NCI-H146 (cell line): Measurements from ENCODE around the gene GJC2.

Experiments used
- DNase-seq: peaks from one replicate; lab custom pipeline; 2025; lab: John Stamatoyannopoulos, UW

GJC2 gene

DNA sequence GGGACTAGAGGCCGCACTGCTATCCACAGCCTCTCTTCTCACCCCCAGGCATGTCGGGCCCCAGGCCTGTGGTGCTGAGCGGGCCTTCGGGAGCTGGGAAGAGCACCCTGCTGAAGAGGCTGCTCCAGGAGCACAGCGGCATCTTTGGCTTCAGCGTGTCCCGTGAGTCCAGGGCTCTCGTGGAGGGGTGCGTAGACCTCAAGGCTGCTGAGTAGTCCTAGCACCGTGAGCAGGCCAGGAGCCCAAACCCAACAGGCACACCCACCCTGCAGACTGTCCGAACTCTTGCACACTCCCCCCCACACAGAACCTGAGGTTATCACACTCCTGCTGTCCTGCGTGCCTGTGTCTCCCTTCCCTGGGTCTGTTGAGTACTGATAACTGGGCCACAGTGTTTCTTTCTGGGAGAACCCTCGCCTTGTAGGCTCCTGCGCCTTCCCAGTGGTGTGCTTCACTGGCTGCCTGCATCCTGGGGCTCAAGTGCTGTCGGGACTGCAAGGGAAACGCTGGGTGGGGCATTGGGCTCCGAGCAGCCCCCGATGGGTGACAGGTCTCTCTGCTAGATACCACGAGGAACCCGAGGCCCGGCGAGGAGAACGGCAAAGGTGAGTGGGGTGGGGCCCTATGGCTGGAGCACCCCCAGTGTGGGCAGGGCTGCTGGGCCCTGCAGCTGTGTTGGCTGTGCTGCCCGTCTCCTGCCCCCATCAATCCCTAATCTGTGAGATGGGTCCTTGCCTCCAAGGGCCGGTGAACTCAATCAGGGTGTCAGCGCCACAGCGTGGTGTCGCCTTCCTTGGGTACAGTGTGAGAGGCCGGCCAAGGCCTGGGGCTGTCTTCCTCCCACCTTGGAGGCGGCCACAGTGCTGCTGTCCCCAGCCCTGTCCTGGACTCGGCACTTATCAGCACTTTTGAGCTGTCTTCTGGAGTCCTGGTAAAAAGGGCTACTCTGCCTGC, 4.0 kb upstream of the GJC2 start:
- no peak for DNase-seq

- no peak for DNase-seq
Measured at GRCh38 chr1:228146417-228147150, 3.1 kb upstream of the GJC2 start.

DNA sequence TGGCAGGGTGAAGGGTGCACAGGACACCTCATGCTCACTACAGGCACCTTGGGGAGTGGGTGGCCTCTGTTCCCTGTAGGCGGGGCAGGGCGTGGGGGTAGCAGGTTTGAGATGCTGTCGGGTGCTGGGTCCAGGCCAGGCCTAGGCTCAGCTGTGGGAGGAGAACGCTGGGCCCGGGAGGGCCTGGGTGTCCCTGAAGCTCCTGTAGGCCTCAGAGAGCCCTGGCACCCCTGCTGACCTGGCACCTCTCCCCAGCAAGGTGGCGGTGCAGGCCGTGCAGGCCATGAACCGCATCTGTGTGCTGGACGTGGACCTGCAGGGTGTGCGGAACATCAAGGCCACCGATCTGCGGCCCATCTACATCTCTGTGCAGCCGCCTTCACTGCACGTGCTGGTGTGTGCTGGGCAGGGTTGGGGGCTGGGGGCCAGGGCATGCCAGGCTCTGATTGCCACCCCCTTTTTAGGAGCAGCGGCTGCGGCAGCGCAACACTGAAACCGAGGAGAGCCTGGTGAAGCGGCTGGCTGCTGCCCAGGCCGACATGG, 2.5 kb upstream of the GJC2 start:
- DNase-seq = no peak

GRCh38 chr1:228147768-228148167, 2.0 kb upstream of the GJC2 start:
- no peak for DNase-seq

DNA sequence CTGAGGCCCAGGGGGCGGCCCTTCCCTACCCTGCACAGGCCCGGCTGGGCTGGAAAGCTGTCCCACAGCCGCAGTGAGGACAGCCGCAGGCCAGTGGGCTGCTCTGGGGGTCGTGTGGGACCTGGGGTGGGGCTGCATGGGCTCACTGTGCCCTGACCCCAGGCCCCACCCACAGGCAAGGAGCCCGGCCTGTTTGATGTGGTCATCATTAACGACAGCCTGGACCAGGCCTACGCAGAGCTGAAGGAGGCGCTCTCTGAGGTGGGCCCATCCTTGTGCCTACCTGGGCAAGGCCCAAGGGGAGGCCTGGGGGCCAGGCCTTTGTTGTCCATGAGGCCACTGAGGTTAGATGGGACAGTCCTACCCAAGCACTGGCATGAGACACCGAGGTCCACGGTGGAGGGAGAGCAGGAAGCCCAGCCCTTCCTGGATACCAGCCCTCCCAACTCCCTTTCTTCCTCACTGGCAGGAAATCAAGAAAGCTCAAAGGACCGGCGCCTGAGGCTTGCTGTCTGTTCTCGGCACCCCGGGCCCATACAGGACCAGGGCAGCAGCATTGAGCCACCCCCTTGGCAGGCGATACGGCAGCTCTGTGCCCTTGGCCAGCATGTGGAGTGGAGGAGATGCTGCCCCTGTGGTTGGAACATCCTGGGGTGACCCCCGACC, 1.4 kb upstream of the GJC2 start:
- DNase-seq = no peak

- DNase-seq = no peak
Measured at GRCh38 chr1:228148935-228149405, 760 bp upstream of the GJC2 start.

- DNase-seq = no peak
Measured at GRCh38 chr1:228150120-228150460, 360 bp downstream of the GJC2 start.

DNA sequence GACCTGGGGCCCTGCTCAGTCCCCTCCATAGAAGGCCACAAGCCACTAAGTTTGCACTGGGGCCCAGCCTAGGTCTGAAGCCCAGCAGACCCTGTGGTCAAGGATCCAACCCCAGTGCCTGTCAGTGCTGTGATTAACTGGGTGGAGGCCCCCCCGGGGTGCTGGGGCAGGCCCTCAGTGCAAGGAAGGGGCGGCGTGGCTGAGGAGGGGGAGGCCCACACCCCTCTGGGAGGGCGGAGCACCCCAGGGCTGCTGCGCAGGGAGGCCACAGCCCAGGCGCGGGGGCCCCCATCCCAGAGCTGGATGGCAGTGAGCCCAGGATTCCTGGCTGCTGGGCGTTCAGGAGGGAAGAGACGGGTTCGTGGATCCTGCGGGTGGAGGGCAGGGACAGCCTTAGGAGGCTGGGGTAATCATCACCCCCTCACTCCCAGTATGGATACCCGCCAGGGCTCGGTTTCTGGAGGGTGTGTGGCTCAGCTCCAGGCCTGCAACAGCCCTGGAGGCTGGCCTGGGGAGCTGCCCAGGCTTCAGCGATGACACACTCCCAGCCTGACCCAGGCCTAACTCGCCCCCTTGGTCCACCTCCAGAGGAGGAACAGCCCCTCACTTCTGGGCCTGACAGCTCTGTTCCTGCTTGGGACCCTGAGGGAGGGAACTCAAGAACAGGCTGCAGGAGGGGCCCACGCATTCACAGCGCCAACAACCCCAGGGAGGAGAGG, 890 bp downstream of the GJC2 start:
- no peak for DNase-seq

- no peak for DNase-seq
Measured at GRCh38 chr1:228151180-228151925, 1.6 kb downstream of the GJC2 start.

DNA sequence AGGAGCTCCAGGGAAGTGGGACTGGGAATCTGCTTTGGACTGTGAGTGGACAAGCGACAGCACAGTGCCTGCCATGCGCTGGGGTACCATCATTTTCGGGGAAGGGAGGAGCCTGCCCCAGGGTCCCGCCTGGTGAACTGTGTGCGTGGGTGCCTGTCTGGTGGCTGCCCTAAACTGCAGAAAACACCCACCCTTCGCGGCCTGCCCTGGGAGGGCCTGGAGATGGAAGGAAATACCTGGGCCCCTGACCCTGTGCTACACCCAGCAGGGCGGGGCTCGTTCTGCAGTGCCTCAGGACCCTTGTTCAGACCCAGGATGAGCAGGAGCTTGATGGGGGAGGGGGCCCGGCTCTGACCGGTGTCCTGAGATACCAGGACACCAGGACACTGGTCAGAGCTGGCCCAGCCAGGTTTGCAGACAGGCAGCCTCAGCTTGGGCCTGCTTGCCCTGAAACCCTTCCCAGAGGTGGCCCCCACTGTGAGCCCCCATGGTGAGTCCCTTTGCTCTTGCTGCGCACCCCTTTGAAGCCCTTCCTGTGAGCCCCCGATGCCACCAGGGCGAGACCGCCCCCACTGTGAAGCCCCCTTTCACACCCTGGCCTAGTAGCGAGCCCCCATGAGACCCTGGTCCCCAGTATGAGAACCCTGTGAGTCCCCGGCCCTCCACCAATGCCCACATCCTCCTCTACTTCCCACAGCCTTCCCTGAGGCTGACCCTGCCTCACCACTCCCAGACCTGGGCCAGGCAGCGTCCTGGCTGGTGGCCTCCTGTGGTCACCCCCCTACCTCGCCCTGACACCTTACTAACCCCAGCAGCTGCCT, 2.6 kb downstream of the GJC2 start:
- DNase-seq = no peak

GRCh38 chr1:228152918-228153258, 3.2 kb downstream of the GJC2 start:
- DNase-seq = no peak

DNA sequence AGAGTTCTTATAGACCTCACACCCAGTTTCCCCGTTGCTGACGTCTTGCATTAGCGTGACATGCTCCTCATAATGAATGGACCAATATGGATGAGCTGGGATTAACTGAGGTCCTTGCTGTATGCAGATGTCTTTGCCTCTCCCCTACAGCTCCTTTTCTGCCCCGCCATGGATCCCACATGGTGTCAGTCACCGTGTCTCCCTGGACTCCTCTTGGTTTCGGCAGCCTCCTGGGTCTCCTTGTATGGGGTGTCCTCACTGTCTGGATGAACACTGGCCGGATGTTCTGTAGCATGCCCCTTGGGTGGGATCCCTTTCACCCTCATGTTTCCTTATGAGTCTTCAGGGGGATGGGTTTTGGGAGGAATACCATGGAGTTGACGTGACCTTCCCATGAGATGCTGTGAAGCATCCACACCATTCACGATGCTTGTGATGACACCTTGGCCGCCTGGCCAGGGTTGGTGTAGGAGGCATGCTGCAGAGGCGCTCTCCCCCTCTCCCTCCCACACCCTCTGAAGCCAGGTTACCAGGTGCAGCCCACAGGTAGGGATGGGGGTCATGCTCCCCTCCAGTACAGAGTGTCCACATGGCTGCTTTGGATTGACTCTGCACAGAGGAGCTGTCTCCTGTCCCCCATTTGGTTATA, 4.4 kb downstream of the GJC2 start:
- no peak for DNase-seq

DNA sequence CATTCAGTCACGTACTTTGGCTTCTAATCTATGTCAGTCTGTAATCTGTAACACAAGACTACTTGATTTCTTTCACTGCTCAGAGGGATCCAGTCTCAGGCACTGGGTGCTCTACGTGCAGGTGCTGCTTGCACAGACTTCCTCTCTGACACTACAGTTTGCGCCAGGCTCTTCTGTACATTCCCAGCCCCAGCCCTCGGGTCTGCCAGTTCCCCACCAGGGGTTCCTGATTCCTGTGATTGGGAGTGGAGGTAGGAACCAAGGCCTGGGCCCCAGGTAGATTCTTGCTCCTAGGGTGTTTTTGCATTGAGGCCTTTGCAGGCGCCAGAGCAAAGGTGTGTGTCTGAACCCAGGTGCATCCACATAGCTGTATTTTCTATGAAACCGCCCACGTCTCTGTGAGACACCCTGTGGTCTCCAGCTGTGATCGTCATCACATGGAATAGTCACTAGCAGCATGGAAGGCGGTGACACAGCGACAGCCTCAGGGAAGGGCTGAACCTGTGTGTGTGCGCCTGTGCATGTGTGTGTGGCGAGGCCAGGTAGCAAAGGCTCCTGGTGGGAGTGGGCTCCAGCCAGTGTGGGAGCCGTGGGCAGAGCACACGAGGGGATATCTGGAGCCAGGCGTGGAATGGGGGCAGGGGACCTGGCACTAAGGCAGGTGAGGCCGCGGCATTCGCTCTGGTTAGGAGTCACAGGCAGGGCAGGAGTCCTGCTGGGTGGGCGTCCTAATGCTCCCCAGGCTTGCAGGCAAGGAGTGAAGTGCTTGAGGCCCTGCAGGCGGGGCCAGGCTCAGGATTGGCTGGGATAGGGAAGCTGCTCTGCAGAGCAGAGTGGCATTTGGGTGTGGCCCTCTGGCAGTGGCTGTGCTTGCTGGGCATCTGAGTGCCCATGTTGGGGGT, 5.2 kb downstream of the GJC2 start:
- DNase-seq = peak; percentile 80

- no peak for DNase-seq
Measured at GRCh38 chr1:228155596-228156514, 6.1 kb downstream of the GJC2 start.

DNA sequence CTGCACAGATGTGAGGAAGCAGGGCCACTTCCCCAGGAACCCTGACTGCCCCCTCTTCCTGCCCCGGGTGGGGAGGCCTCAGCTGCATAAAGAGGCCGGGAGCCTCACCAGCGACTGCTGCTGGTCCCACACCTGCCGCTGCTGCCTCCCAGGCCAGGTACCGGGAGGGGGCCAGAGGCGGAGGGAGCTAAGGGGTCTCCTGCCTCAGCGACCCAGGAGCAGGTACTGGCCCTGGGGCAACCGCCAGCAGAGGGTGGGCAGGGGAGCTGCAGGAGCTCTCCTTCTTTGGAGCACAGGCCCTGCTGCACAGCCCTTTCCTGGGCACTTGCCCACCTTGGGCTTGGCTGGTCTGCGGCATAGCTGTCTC, 6.8 kb downstream of the GJC2 start:
- DNase-seq = no peak

DNA sequence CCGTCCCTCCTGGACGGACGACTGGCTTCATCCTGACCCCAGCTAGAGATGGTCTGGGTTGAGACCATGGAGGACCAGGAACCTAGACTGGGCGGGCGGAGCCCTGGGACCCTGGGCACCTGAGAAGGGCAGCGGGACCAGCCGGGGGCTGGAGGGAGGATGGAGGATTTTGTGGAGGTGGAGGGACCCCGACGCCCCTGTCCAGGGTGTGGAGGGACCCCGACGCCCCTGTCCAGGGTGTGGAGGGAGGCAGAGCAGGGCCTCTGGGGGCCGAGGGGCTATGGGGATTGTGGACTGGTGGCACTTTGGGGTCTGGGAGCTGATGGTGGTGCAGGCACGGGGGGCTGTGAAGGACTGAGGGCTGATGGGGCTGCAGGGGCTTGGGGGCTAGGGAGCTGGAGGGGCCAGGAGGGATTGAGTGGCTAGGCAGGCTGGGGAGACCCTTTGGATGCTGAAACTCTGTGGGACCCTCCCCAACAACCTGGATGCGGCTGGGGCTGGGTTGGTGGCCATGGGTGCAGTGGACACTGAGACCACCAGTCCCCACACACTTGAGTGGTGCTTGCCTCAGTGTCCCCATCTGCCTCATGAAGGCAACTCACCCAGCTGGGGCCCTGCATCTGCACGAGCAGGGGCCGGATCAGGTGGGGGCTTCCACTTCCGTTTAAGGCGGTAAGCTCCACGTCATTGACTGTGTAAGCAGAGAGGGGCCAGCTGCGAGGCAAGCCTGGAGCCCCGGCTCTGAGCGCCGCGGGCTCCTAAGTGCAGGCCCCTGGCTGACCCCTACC, 7.4 kb downstream of the GJC2 start:
- DNase-seq = no peak

- no peak for DNase-seq
Measured at GRCh38 chr1:228157729-228158126, 8.0 kb downstream of the GJC2 start.
